Measurements from ENCODE around the gene PPP1R9B. TPM values are rescaled to one million over a fixed set of nuclear protein-coding genes. Genes with fewer than 3 reads are reported as not detected.

PPP1R9B gene
- total RNA-seq, 1 experiment from 2014 or later, result 112 TPM

DNA sequence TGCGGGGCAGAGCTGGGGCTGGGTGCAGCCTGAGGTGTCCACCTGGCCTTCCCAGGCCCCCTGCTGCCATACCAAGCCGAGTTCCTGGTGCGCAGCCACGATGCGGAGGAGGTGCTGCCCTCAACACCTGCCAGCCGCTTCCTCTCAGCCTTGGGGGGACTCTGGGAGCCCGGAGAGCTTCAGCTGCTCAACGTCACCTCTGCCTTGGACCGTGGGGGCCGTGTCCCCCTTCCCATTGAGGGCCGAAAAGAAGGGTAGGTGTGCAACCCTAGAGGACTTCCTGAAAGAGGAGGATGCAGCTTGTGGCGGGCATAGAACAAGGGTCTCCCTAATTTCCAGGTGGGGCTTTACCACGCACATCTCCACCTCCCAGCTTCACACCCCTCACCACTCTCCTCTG is 17.8 kb upstream of the PPP1R9B start:
- Histone ChIP-seq H3K36me3 (ENCODE audit: control insufficient read depth in 1 of 2, insufficient read depth in 2 of 2, low read length in 2 of 2) (no peaks in the 10 kb centered on the region), H4K20me1 (ENCODE audit: insufficient read depth) (no peaks in the 10 kb centered on the region), H3K27me3 (ENCODE audit: insufficient read depth, low read length) (no peaks in the 10 kb centered on the region), H3K79me2 (ENCODE audit: insufficient read depth, low read length) (no peaks in the 10 kb centered on the region), H3K4me2 (ENCODE audit: low read length) (peak overlapping the region; percentile 67), H3K4me3 (replicated peaks in 1 of 2; ENCODE audit: low read depth in 1 of 2, low read length in 2 of 2) (no peak overlapping the region), H3K9ac (ENCODE audit: low read length) (no peak overlapping the region), H2AFZ (ENCODE audit: low read depth, low read length, poor library complexity, severe bottlenecking) (no peak overlapping the region), H3K27ac (ENCODE audit: low read depth, low read length) (no peak overlapping the region), H3K9me2 (ENCODE audit: insufficient read depth) (no peaks in the 10 kb centered on the region), H3K4me1 (ENCODE audit: control insufficient read depth in 1 of 2, insufficient read depth in 2 of 2, low read length in 2 of 2) (peaks cover 13 to 46% of the 10 kb centered on the region in 2 experiments), H3K9me3 (ENCODE audit: control insufficient read depth in 1 of 2, insufficient read depth in 1 of 2, low read depth in 1 of 2, low read length in 2 of 2) (no peaks in the 10 kb centered on the region)
- BruUV-seq (replicated peaks), result no TSS peak
- no peak for DNase-seq (ENCODE audit: low read depth, low spot score)
- ChIA-PET RAD21 (ENCODE audit: low non-redundant PET in 1 of 2, low total read pairs in 2 of 2, uncharacterized antibody in 2 of 2, unreplicated experiment in 2 of 2) (interaction anchor here (1.0 to 2.9 kb wide), 2 partner anchors 17 to 29 kb away, joined by 5 to 26 read pairs; no protein-coding TSS in a partner anchor), POLR2A (no interaction called here), CTCF (interaction anchor here (0.9 to 3.0 kb wide), 2 partner anchors 32 to 128 kb away, joined by 3 to 34 read pairs; partner anchors contain the start of gene COL1A1)
- no peak for TF ChIP-seq POLR2AphosphoS5 (IDR thresholded peaks at IDR 0.05; ENCODE audit: low read depth, low read length)
- no peak for TF ChIP-seq RAD21 (IDR thresholded peaks at IDR 0.05; ENCODE audit: low read depth)
- no peak for TF ChIP-seq EGR1 (IDR thresholded peaks at IDR 0.05; ENCODE audit: low read depth)
- TF ChIP-seq, protein P1, sequence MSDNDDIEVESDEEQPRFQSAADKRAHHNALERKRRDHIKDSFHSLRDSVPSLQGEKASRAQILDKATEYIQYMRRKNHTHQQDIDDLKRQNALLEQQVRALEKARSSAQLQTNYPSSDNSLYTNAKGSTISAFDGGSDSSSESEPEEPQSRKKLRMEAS (IDR thresholded peaks at IDR 0.05), result no peak
- no peak for TF ChIP-seq FOSL1 (IDR thresholded peaks at IDR 0.05; ENCODE audit: low read depth)
- TF ChIP-seq SP1 (IDR thresholded peaks at IDR 0.05; ENCODE audit: low read depth), result no peak
- TF ChIP-seq JUND (IDR thresholded peaks at IDR 0.05), result no peak
- TF ChIP-seq YY1 (IDR thresholded peaks at IDR 0.05; ENCODE audit: extremely low read depth, insufficient replicate concordance, low read depth, low read length), result no peak
- TF ChIP-seq EZH2 (IDR thresholded peaks at IDR 0.05), result no peak
- no peak for TF ChIP-seq SRF (IDR thresholded peaks at IDR 0.05; ENCODE audit: low read depth)
- TF ChIP-seq, protein P2, sequence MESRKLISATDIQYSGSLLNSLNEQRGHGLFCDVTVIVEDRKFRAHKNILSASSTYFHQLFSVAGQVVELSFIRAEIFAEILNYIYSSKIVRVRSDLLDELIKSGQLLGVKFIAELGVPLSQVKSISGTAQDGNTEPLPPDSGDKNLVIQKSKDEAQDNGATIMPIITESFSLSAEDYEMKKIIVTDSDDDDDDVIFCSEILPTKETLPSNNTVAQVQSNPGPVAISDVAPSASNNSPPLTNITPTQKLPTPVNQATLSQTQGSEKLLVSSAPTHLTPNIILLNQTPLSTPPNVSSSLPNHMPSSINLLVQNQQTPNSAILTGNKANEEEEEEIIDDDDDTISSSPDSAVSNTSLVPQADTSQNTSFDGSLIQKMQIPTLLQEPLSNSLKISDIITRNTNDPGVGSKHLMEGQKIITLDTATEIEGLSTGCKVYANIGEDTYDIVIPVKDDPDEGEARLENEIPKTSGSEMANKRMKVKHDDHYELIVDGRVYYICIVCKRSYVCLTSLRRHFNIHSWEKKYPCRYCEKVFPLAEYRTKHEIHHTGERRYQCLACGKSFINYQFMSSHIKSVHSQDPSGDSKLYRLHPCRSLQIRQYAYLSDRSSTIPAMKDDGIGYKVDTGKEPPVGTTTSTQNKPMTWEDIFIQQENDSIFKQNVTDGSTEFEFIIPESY (IDR thresholded peaks at IDR 0.05; ENCODE audit: extremely low read depth, insufficient replicate concordance, low read length), result no peak
- no peak for ATAC-seq
- intact Hi-C loops (cut with micrococcal nuclease), result loop anchor here (2.0 kb wide), 1 partner anchor 128 kb away; no protein-coding TSS in a partner anchor

All from HCT116 (cell line).